HG03139 (cell line): ENCODE measurements around the gene TBC1D8.
A peak's percentile ranks its signal among the peaks of the same experiment; 100 is the strongest.

Experiments used
- ATAC-seq: cut with Tn5 transposase; IDR thresholded peaks from one replicate; pipeline ENCODE4 v1.9.1; 2021; ENCODE audit not compliant: unreplicated experiment

The TBC1D8 gene

GRCh38 chr2:101113441-101114267 lies 37.5 kb downstream of the TBC1D8 start:
- no peak for ATAC-seq

- ATAC-seq: no peak
Observed at GRCh38 chr2:101112772-101113157, 38.4 kb downstream of the TBC1D8 start.

GRCh38 chr2:101111917-101112771 lies 39.0 kb downstream of the TBC1D8 start:
- ATAC-seq: no peak

GRCh38 chr2:101111262-101111838 lies 39.8 kb downstream of the TBC1D8 start:
- ATAC-seq: no peak

GRCh38 chr2:101109451-101110118 lies 41.6 kb downstream of the TBC1D8 start:
- no peak for ATAC-seq

GRCh38 chr2:101108357-101108756 lies 42.8 kb downstream of the TBC1D8 start:
- no peak for ATAC-seq

GRCh38 chr2:101107241-101107640 lies 43.9 kb downstream of the TBC1D8 start:
- ATAC-seq: no peak

- ATAC-seq: no peak
Observed at GRCh38 chr2:101106453-101107181, 44.6 kb downstream of the TBC1D8 start.

- no peak for ATAC-seq
Observed at GRCh38 chr2:101105654-101106053, 45.5 kb downstream of the TBC1D8 start.

- ATAC-seq: no peak
Observed at GRCh38 chr2:101097638-101098037, 53.5 kb downstream of the TBC1D8 start.

- ATAC-seq: no peak
Observed at GRCh38 chr2:101096619-101097142, 54.5 kb downstream of the TBC1D8 start.

GRCh38 chr2:101094351-101094750 lies 56.8 kb downstream of the TBC1D8 start:
- ATAC-seq: no peak

- ATAC-seq: no peak
Observed at GRCh38 chr2:101089942-101090799, 61.0 kb downstream of the TBC1D8 start.

- ATAC-seq: peak; percentile 85
Observed at GRCh38 chr2:101089419-101089818, 61.8 kb downstream of the TBC1D8 start.

- no peak for ATAC-seq
Observed at GRCh38 chr2:101087638-101088037, 63.5 kb downstream of the TBC1D8 start.

GRCh38 chr2:101083613-101084012 lies 67.6 kb downstream of the TBC1D8 start:
- ATAC-seq: no peak

GRCh38 chr2:101082998-101083397 lies 68.2 kb downstream of the TBC1D8 start:
- no peak for ATAC-seq

GRCh38 chr2:101081375-101081907 lies 69.7 kb downstream of the TBC1D8 start:
- no peak for ATAC-seq
